GM12878 (cell line): ENCODE data around the gene PIK3R3. TPM values are rescaled to one million over a fixed set of nuclear protein-coding genes. Genes with fewer than 3 reads are reported as not detected.

ENCODE experiments used
- ATAC-seq: fragments of 200-7000 bp; cut with Tn5 transposase; 3 replicates; pipeline ENCODE4 v1.9.1; 2020; ENCODE audit warnings: mild to moderate bottlenecking, moderate library complexity
- BruUV-seq: library from RNA; stranded (reverse); fragments of 400-500 nt; replicated peaks from 2 replicates; lab custom pipeline; 2021; lab: Mats Ljungman, UMichigan
- CTCF ChIA-PET: fragments of 300-600 bp; sonication (Branson Sonifier 250); formaldehyde crosslinking; extraction: SDS; loops from one replicate; lab custom pipeline; 2021; ENCODE audit warnings: inconsistent platforms; lab: Yijun Ruan, JAX
- POLR2A ChIA-PET: fragments of 350-600 bp; formaldehyde crosslinking; extraction: SDS; loops from one replicate; lab custom pipeline; 2021; ENCODE audit warnings: inconsistent platforms; lab: Charles Lee
- RAD21 ChIA-PET: fragments of 300-600 bp; sonication (Branson Sonifier 250); formaldehyde crosslinking; loops from one replicate; lab custom pipeline; 2023; ENCODE audit warnings: antibody characterized with exemption; ENCODE audit not compliant: unreplicated experiment; lab: Charles Lee
- SMC1A ChIA-PET: fragments of 300-600 bp; sonication (Branson Sonifier 250); formaldehyde crosslinking; loops from one replicate; lab custom pipeline; 2023; ENCODE audit not compliant: unreplicated experiment, uncharacterized antibody; lab: Charles Lee
- DNase-seq: peaks from one replicate; pipeline ENCODE4 v3.0.0-alpha.2; 2011; ENCODE audit warnings: low read depth, low spot score
- FAIRE-seq: peaks from 3 replicates; lab custom pipeline; 2011; peaks lifted over from hg19 to GRCh38; lab: Jason Lieb, UNC
- H2AFZ ChIP-seq: 2 replicates; pipeline ENCODE4 v1.6.0; 2011; ENCODE audit warnings: low read depth, low read length, control low read depth; ENCODE audit not compliant: control insufficient read depth
- H3K27ac ChIP-seq: 2 replicates; pipeline ENCODE4 v1.5.1; 2011; ENCODE audit warnings: control low read depth; ENCODE audit not compliant: control insufficient read depth, insufficient read depth
- H3K27me3 ChIP-seq, 2 experiments: replicated peaks in 1 of 2; 2 replicates each; pipeline versions ENCODE4 v1.6.0 to v1.6.1; 2011; ENCODE audit warnings: low read length in 1 of 2; ENCODE audit not compliant: control insufficient read depth in 2 of 2, insufficient read depth in 2 of 2
- H3K36me3 ChIP-seq, 2 experiments: 2 replicates each; pipeline ENCODE4 v1.5.1; 2011; ENCODE audit warnings: low read length in 1 of 2; ENCODE audit not compliant: control insufficient read depth in 2 of 2, insufficient read depth in 2 of 2
- H3K4me1 ChIP-seq: 2 replicates; pipeline ENCODE4 v1.6.1; 2011; ENCODE audit warnings: mild to moderate bottlenecking, low read length, moderate library complexity, mixed read lengths; ENCODE audit not compliant: control insufficient read depth, insufficient read depth
- H3K4me2 ChIP-seq: 2 replicates; pipeline ENCODE4 v1.6.0; 2011; ENCODE audit warnings: control low read depth; ENCODE audit not compliant: control insufficient read depth, insufficient read depth
- H3K4me3 ChIP-seq: fragments of 200-600 bp; sonication (generic); 2 replicates; pipeline ENCODE4 v1.5.1; 2016
- H3K79me2 ChIP-seq: 2 replicates; pipeline ENCODE4 v1.6.0; 2011; ENCODE audit warnings: low read length; ENCODE audit not compliant: control insufficient read depth, insufficient read depth
- H3K9ac ChIP-seq: 2 replicates; pipeline ENCODE4 v1.8.0; 2011; ENCODE audit warnings: low read length, control low read depth, mixed read lengths; ENCODE audit not compliant: control insufficient read depth, insufficient read depth
- H3K9me3 ChIP-seq: replicated peaks from 3 replicates; pipeline ENCODE4 v1.5.1; 2011; ENCODE audit warnings: mild to moderate bottlenecking, low read length; ENCODE audit not compliant: control insufficient read depth, insufficient read depth
- H4K20me1 ChIP-seq: 2 replicates; pipeline ENCODE4 v1.6.0; 2011; ENCODE audit not compliant: control insufficient read depth, insufficient read depth
- ASH2L ChIP-seq: fragments of 300-600, 200-600 bp; sonication (generic); IDR thresholded peaks from 2 replicates; pipeline ENCODE4 v1.6.1; 2017; ENCODE audit warnings: low read depth, mild to moderate bottlenecking, borderline replicate concordance
- CHD2 ChIP-seq: IDR thresholded peaks from 2 replicates; pipeline ENCODE4 v1.6.1; 2011; ENCODE audit warnings: low read depth, low read length, improper control_type of control experiment, borderline replicate concordance
- CHD4 ChIP-seq: fragments of 200-600 bp; sonication (generic); IDR thresholded peaks from 2 replicates; pipeline ENCODE4 v1.6.1; 2016; ENCODE audit warnings: mild to moderate bottlenecking
- CUX1 ChIP-seq: IDR thresholded peaks from 2 replicates; pipeline ENCODE4 v1.6.1; 2012; ENCODE audit warnings: improper control_type of control experiment, low read depth, low read length; ENCODE audit not compliant: insufficient replicate concordance
- EZH2 ChIP-seq: IDR thresholded peaks from 2 replicates; pipeline ENCODE4 v1.6.1; 2012; ENCODE audit warnings: low read depth, mild to moderate bottlenecking, control low read depth, inconsistent platforms, low read length, borderline replicate concordance; ENCODE audit not compliant: control insufficient read depth
- GABPA ChIP-seq: IDR thresholded peaks from 2 replicates; pipeline ENCODE4 v1.6.1; 2014; ENCODE audit warnings: antibody characterized with exemption, low read depth, mild to moderate bottlenecking, inconsistent platforms
- NFXL1 ChIP-seq: fragments of 450-650 bp; IDR thresholded peaks from 2 replicates; pipeline ENCODE4 v1.6.1; 2017; ENCODE audit warnings: antibody characterized with exemption, mild to moderate bottlenecking, borderline replicate concordance
- NR2F1 ChIP-seq: fragments of 450-650 bp; conservative IDR thresholded peaks from 2 replicates; pipeline ENCODE4 v1.6.1; 2017; ENCODE audit warnings: mild to moderate bottlenecking
- PAX8 ChIP-seq: fragments of 450-650 bp; IDR thresholded peaks from 2 replicates; pipeline ENCODE4 v1.6.1; 2017; ENCODE audit warnings: mild to moderate bottlenecking, moderate library complexity
- POLR2AphosphoS2 ChIP-seq: IDR thresholded peaks from 2 replicates; pipeline ENCODE4 v1.6.1; 2011; ENCODE audit warnings: low read depth, mild to moderate bottlenecking, low read length, improper control_type of control experiment, moderate library complexity
- RBBP5 ChIP-seq: fragments of 200-600 bp; sonication (generic); conservative IDR thresholded peaks from 2 replicates; pipeline ENCODE4 v1.6.1; 2016
- REST ChIP-seq: IDR thresholded peaks from 2 replicates; pipeline ENCODE4 v1.6.1; 2012; ENCODE audit warnings: mild to moderate bottlenecking, low read depth, low read length
- SIX5 ChIP-seq: IDR thresholded peaks from 2 replicates; pipeline ENCODE4 v1.6.1; 2011; ENCODE audit warnings: mild to moderate bottlenecking, low read depth, low read length, moderate library complexity; ENCODE audit not compliant: severe bottlenecking
- SMAD1 ChIP-seq: fragments of 450-650 bp; IDR thresholded peaks from 2 replicates; pipeline ENCODE4 v1.6.1; 2018; ENCODE audit warnings: mild to moderate bottlenecking, low read depth; ENCODE audit not compliant: partially characterized antibody
- SP1 ChIP-seq: IDR thresholded peaks from one replicate; pipeline ENCODE4 v1.6.1; 2011; ENCODE audit warnings: low read depth, low read length
- TCF12 ChIP-seq: IDR thresholded peaks from 2 replicates; pipeline ENCODE4 v1.6.1; 2011; ENCODE audit warnings: low read depth, mild to moderate bottlenecking, low read length
- ZNF274 ChIP-seq: IDR thresholded peaks from one replicate; pipeline ENCODE4 v1.8.0; 2011; ENCODE audit not compliant: insufficient read length, insufficient read depth
- WGBS: methylation state at CpG from one replicate; pipeline ENCODE4 v1.1.6; 2016; ENCODE audit warnings: low lambda C conversion rate; ENCODE audit not compliant: insufficient replicate concordance, insufficient coverage; ENCODE audit errors: missing lambda C conversion rate; 5-methylcytosine and 5-hydroxymethylcytosine counted together
- in situ Hi-C: fragments of 300-500 bp; cut with MboI; formaldehyde crosslinking; loops from 9 replicates; pipeline ENCODE4 v1.14.3; 2018; ENCODE audit warnings: mixed read lengths
- intact Hi-C: fragments of 100-400 bp; cut with micrococcal nuclease; formaldehyde crosslinking; loops from one replicate; pipeline ENCODE4 v1.14.2; 2022; ENCODE audit not compliant: unreplicated experiment
- polyA plus RNA-seq, 11 experiments: library from polyadenylated mRNA; depleted of rRNA in 4 of 11; unstranded in 6 of 11; stranded (reverse) in 5 of 11; fragments of >200 nt; fragmentation: Nextera tagmentation in 4 of 11; fragmentation: Illumina TruSeq in 1 of 11; extraction: Ambion mirVana in 4 of 11; extraction: Trizol in 1 of 11; gene quantifications; 1 replicate in 1 of 11; 2 replicates in 10 of 11; pipeline versions ENCODE4 v1.2.1 to v1.2.3, GENCODE V29; 2011 to 2016; ENCODE audit warnings: inconsistent platforms in 2 of 11, missing spikeins in 2 of 11, low read depth in 1 of 11
- total RNA-seq, 4 experiments: library from RNA; depleted of rRNA in 3 of 4; stranded (reverse); fragments of >200 nt in 3 of 4; fragmentation: Illumina TruSeq in 1 of 4; extraction: Trizol in 1 of 4; gene quantifications; 2 replicates each; pipeline versions ENCODE4 v1.2.1 to v1.2.3, GENCODE V29; 2013 to 2021

PIK3R3 gene
- total and polyA plus RNA-seq, 10 of the 15 experiments (the other 5 are each of a cell fraction or from before 2014, with no cell fraction given): 4.8 to 27.0 (median 19.8) TPM

- H3K36me3 ChIP-seq: peaks cover 1 to 9% of the 10 kb centered on the region in 2 experiments; a peak in 2 of 4 replicates
- H3K9ac ChIP-seq: no peak overlapping the region
- H3K27ac ChIP-seq: no peak overlapping the region
- 89% methylated on average over 2 of the region's 2 CpGs for WGBS
- FAIRE-seq: no peak
- ChIA-PET RAD21 (interaction anchor here (0.6 kb wide), 1 partner anchor 32 kb away, joined by 4 read pairs; no protein-coding TSS in a partner anchor), POLR2A (interaction anchor here (0.5 kb wide), 1 partner anchor 70 kb away, joined by 4 read pairs; no protein-coding TSS in a partner anchor), SMC1A (interaction anchor here (0.8 to 2.4 kb wide), 5 partner anchors 9 to 77 kb away, joined by 3 to 10 read pairs (median 4); no protein-coding TSS in a partner anchor), CTCF (interaction anchor here (0.6 to 0.9 kb wide), 2 partner anchors 10 to 163 kb away, joined by 3 read pairs; no protein-coding TSS in a partner anchor)
- no peak overlapping the region for H3K4me3 ChIP-seq
- no peak overlapping the region for H3K4me2 ChIP-seq
- H2AFZ ChIP-seq: no peak overlapping the region
- H3K9me3 ChIP-seq: no peaks in the 10 kb centered on the region; the same call in 2 of the 3 replicates
- H3K27me3 ChIP-seq: no peaks in the 10 kb centered on the region
- no peaks in the 10 kb centered on the region for H3K4me1 ChIP-seq
- no peak for DNase-seq
- H4K20me1 ChIP-seq: no peaks in the 10 kb centered on the region
- ATAC-seq: no peak
- intact Hi-C loops (no loop called here), in situ Hi-C loops (no loop called here)
- no TSS peak for BruUV-seq
- no peaks in the 10 kb centered on the region for H3K79me2 ChIP-seq
- TF ChIP-seq NFXL1 (no peak), ASH2L (no peak), SIX5 (no peak), CUX1 (no peak), RBBP5 (no peak), GABPA (no peak), TCF12 (no peak), EZH2 (no peak), NR2F1 (no peak), SMAD1 (no peak), CHD2 (no peak), ZNF274 (no peak), REST (no peak), SP1 (no peak), POLR2AphosphoS2 (no peak), PAX8 (no peak), CHD4 (no peak)
These were observed 78.7 kb downstream of the PIK3R3 start for GRCh38 chr1:46053734-46054133.
